BJ (cell line): ENCODE measurements around the gene KLF11. TPM values are rescaled to one million over a fixed set of nuclear protein-coding genes. Genes with fewer than 3 reads are reported as not detected.

Experiments
- CTCF ChIA-PET: fragments of 350-600 bp; formaldehyde crosslinking; extraction: SDS; loops from one replicate; lab custom pipeline; 2021; ENCODE audit warnings: antibody characterized with exemption, inconsistent platforms; lab: Yijun Ruan, JAX
- POLR2A ChIA-PET: fragments of 300-600 bp; sonication (Branson Sonifier 250); formaldehyde crosslinking; extraction: SDS; loops from one replicate; lab custom pipeline; 2021; ENCODE audit warnings: antibody characterized with exemption; lab: Charles Lee
- DNase-seq: peaks from one replicate; pipeline ENCODE4 v3.0.0-alpha.2; 2011; ENCODE audit warnings: low read depth
- H3K27me3 ChIP-seq: 2 replicates; pipeline ENCODE4 v1.6.0; 2011; ENCODE audit warnings: low read length; ENCODE audit not compliant: control insufficient read depth, insufficient read depth
- H3K36me3 ChIP-seq: 2 replicates; pipeline ENCODE4 v1.5.1; 2011; ENCODE audit warnings: low read length; ENCODE audit not compliant: control insufficient read depth, insufficient read depth
- H3K4me3 ChIP-seq: 2 replicates; pipeline ENCODE4 v1.5.1; 2011; ENCODE audit warnings: low read depth, mild to moderate bottlenecking, control low read depth, low read length
- polyA plus RNA-seq: library from polyadenylated mRNA; depleted of rRNA; stranded (reverse); fragments of >200 nt; gene quantifications from 2 replicates; pipeline ENCODE4 v1.2.3, GENCODE V29; 2011
- TF ChIP-seq, protein P1 (sequence below): IDR thresholded peaks from 2 replicates; pipeline ENCODE4 v1.5.1; 2011; ENCODE audit warnings: low read depth, mild to moderate bottlenecking, control low read depth, inconsistent platforms, low read length, moderate library complexity; ENCODE audit not compliant: insufficient read depth

KLF11 gene
- polyA plus RNA-seq, 1 experiment = 21.7 TPM

DNA sequence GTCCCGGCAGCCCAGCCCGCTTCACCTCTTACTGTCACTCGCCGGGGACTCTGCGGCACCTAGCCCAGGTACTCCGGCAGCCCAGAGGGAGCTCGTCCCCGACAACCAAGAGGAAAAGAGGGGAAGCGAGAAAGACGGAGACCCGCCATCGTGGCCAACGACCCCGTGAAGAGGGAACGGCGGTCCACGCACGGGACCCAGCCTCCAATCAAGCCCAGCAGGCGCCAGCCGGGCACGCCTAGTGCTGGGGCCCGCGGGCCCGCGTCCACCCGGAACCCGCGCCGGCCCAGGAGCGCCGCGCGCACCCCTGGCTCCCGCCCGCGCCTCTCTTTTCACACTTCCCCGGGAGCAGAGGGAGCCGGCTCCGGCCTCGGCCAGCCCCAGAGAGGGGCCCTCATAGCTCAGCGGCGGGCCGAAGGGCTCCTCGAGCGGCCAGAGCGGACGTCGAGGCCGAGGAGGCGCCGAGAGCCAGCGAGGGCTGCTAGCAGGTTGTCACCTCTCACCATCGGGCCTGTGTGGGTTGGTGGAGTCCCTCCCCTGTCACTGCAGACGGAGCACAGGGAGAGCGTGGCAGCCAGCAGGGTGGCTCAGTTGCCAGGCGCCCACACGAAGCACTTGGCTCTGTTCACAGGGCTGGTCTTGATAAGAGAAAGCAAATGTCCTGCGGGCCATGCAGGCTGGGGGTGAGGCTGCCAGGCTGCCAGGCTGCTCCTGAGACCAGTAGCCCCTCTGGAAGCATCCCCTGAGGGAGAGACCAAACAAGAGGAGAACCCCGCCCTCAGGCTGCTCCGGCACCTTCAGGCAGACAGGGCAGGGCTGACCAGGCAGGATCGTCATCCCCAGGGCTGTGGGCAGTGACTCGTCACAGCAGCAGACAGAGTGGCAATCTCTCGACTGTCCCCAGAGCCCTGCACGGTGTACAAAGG lies 36.9 kb upstream of the KLF11 start:
- no peak overlapping the region for H3K4me3 ChIP-seq
- TF ChIP-seq, protein P1, sequence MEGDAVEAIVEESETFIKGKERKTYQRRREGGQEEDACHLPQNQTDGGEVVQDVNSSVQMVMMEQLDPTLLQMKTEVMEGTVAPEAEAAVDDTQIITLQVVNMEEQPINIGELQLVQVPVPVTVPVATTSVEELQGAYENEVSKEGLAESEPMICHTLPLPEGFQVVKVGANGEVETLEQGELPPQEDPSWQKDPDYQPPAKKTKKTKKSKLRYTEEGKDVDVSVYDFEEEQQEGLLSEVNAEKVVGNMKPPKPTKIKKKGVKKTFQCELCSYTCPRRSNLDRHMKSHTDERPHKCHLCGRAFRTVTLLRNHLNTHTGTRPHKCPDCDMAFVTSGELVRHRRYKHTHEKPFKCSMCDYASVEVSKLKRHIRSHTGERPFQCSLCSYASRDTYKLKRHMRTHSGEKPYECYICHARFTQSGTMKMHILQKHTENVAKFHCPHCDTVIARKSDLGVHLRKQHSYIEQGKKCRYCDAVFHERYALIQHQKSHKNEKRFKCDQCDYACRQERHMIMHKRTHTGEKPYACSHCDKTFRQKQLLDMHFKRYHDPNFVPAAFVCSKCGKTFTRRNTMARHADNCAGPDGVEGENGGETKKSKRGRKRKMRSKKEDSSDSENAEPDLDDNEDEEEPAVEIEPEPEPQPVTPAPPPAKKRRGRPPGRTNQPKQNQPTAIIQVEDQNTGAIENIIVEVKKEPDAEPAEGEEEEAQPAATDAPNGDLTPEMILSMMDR = no peak
- DNase-seq = no peak
- no peaks in the 10 kb centered on the region for H3K27me3 ChIP-seq
- no peaks in the 10 kb centered on the region for H3K36me3 ChIP-seq
- ChIA-PET CTCF (interaction anchor here (0.8 to 1.6 kb wide), 2 partner anchors 22 to 206 kb away, joined by 3 to 5 read pairs; no protein-coding TSS in a partner anchor), POLR2A (interaction anchor here (0.6 kb wide), 2 partner anchors 464 to 773 kb away, joined by 3 to 6 read pairs; no protein-coding TSS in a partner anchor)

DNA sequence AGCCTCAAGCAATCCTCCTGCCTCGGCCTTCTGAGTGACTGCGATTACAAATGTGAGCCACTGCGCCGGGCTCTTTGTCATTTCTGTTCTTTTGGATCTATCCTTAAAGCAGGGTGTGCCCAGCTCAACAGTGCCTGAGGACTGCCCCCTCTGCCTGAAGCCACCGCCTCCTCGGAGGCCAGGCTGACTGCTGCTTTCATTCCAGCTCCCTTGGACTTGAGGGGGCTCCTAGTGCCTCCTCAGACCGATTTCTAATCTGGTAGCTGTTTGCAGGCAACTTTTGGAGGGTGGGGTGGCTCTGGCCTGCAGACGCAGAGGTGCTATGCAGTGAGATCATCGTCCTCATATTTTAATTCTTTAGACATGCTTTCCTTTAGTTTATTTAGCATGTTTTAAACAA lies 35.9 kb upstream of the KLF11 start:
- TF ChIP-seq, protein P1 = no peak
- CTCF ChIA-PET = interaction anchor here (1.4 kb wide), 1 partner anchor 194 kb away, joined by 5 read pairs; no protein-coding TSS in a partner anchor
- no peak for DNase-seq

DNA sequence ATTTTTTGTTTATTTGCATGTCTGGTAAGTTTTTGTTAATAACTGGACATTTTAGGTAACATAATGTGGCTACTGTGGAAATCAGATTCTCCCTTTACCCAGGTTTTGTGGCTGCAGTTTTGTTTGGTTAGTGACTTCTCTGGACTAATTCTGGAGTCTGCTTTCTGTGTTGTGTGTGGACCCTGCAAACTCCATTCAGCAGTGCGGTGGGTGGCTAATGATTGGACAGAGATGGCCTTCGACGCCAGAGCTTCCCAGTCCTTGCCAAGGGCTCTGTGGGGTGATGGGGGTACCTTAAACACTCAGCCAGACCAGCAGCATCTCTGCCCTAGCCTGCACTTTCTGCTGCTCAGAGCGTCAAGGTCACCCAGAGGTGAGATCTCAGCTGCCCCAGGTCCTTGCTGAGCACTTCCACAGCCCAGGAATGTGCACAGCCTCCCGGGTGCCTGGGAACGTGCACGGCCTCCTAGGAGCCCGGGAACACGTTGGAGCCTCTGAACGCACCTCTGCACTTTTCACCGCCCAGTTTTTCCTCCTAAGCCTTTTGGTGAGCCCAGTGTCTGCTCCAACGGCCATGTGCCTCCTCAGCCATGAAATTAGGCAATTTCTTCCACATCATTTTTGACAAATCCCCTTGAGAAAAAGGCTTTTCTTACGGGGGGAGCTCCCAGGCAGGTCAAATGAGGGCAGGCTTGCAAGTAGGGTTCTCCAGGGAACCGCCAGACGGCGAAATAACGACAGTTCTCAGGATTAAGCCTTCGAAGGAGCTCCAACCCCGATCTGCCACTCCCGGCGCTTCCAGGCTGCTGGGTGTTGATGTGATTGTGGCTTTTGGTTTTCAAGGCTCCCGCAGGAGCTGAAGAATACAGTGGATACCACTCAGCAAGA lies 35.2 kb upstream of the KLF11 start:
- no peak overlapping the region for H3K4me3 ChIP-seq
- no peaks in the 10 kb centered on the region for H3K27me3 ChIP-seq
- TF ChIP-seq, protein P1 = no peak
- ChIA-PET CTCF (interaction anchor here (0.6 to 1.5 kb wide), 3 partner anchors 24 to 194 kb away, joined by 3 to 7 read pairs (median 5); no protein-coding TSS in a partner anchor), POLR2A (no interaction called here)
- H3K36me3 ChIP-seq = no peaks in the 10 kb centered on the region
- no peak for DNase-seq

More for the DNA sequence above, 35.9 kb upstream of the KLF11 start:
- POLR2A ChIA-PET = interaction anchor here (0.6 kb wide), 1 partner anchor 774 kb away, joined by 6 read pairs; no protein-coding TSS in a partner anchor
- Histone ChIP-seq H3K4me3 (no peak overlapping the region), H3K36me3 (no peaks in the 10 kb centered on the region), H3K27me3 (no peaks in the 10 kb centered on the region)

DNA sequence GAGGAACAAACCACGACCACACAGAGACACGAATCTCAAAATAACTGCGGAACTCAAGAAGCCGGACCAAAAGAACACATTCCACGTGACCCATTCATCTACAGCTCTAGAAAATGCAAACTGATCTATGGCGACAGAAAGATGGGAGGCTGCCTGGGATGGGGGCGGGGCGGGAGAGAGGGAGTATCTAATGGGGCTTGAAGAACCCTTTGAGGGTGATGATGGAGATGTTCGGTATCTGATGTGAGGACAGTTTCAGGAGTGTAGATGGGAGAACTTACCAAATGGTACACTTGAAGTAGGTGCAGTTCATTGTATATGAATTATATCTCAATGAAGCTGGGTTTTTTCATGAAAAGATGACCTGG lies 34.6 kb upstream of the KLF11 start:
- Histone ChIP-seq H3K4me3 (no peak overlapping the region), H3K36me3 (no peaks in the 10 kb centered on the region), H3K27me3 (no peaks in the 10 kb centered on the region)
- POLR2A ChIA-PET = no interaction called here
- TF ChIP-seq, protein P1 = no peak
- no peak for DNase-seq
- CTCF ChIA-PET = interaction anchor here (0.6 to 1.5 kb wide), 3 partner anchors 25 to 195 kb away, joined by 3 to 7 read pairs (median 5); no protein-coding TSS in a partner anchor
